HL-60 (cell line): ENCODE results near the gene MLLT11.

Experiments
- DNase-seq, 2 experiments: peaks; one replicate each; pipeline ENCODE4 v3.0.0-alpha.2; 2010 to 2020; ENCODE audit warnings: low read depth in 1 of 2, low spot score in 1 of 2
- H3K27ac ChIP-seq: fragments of 250-450 bp; sonication (Bioruptor Pico); replicated peaks from 2 replicates; pipeline ENCODE4 v1.5.1; 2020; ENCODE audit warnings: mild to moderate bottlenecking, moderate library complexity
- H3K27me3 ChIP-seq: fragments of 250-450 bp; sonication (Bioruptor Pico); 2 replicates; pipeline ENCODE4 v1.5.1; 2021; ENCODE audit warnings: mild to moderate bottlenecking, moderate library complexity; ENCODE audit not compliant: insufficient read depth, poor library complexity, severe bottlenecking
- H3K4me3 ChIP-seq: replicated peaks from 2 replicates; pipeline ENCODE4 v1.5.1; 2011; ENCODE audit warnings: mild to moderate bottlenecking, control low read depth, low read length; ENCODE audit not compliant: insufficient read depth
- GABPA ChIP-seq: IDR thresholded peaks from 2 replicates; pipeline ENCODE4 v1.6.1; 2012; ENCODE audit warnings: low read depth
- POLR2AphosphoS5 ChIP-seq: IDR thresholded peaks from 2 replicates; pipeline ENCODE4 v1.6.1; 2012; ENCODE audit warnings: low read depth
- SPI1 ChIP-seq: IDR thresholded peaks from 2 replicates; pipeline ENCODE4 v1.6.1; 2012; ENCODE audit warnings: low read depth, mild to moderate bottlenecking, borderline replicate concordance
- TF ChIP-seq, protein P1 (sequence below): IDR thresholded peaks from 2 replicates; pipeline ENCODE4 v1.6.1; 2012; ENCODE audit warnings: low read depth; ENCODE audit not compliant: insufficient replicate concordance
- TF ChIP-seq, protein P2 (sequence below): IDR thresholded peaks from one replicate; pipeline ENCODE4 v1.5.1; 2011; ENCODE audit warnings: low read length, control low read depth, inconsistent platforms; ENCODE audit not compliant: insufficient read depth

The MLLT11 gene

DNA sequence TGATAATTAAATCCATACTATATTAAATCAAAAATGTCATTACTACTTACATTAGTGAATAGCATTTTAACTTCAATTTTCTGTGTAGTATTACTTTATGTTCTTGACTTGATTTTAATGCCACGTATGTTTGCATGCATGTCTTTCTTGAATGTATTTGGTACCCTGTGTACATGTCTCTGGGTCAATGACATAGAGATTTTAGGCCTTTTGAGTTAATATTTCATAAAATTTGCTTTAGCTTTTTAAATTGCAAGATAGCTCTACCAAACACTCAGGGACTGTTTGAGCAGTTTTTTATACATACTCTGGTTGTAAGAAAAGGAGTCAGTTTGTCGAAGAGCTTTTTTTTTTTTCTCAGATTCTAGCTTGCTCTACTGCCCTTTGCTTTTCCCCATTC is 1.5 kb downstream of the MLLT11 start:
- no peak for DNase-seq
- no peak overlapping the region for H3K4me3 ChIP-seq
- TF ChIP-seq, protein P1, sequence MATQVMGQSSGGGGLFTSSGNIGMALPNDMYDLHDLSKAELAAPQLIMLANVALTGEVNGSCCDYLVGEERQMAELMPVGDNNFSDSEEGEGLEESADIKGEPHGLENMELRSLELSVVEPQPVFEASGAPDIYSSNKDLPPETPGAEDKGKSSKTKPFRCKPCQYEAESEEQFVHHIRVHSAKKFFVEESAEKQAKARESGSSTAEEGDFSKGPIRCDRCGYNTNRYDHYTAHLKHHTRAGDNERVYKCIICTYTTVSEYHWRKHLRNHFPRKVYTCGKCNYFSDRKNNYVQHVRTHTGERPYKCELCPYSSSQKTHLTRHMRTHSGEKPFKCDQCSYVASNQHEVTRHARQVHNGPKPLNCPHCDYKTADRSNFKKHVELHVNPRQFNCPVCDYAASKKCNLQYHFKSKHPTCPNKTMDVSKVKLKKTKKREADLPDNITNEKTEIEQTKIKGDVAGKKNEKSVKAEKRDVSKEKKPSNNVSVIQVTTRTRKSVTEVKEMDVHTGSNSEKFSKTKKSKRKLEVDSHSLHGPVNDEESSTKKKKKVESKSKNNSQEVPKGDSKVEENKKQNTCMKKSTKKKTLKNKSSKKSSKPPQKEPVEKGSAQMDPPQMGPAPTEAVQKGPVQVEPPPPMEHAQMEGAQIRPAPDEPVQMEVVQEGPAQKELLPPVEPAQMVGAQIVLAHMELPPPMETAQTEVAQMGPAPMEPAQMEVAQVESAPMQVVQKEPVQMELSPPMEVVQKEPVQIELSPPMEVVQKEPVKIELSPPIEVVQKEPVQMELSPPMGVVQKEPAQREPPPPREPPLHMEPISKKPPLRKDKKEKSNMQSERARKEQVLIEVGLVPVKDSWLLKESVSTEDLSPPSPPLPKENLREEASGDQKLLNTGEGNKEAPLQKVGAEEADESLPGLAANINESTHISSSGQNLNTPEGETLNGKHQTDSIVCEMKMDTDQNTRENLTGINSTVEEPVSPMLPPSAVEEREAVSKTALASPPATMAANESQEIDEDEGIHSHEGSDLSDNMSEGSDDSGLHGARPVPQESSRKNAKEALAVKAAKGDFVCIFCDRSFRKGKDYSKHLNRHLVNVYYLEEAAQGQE = no peak
- TF ChIP-seq GABPA (no peak), SPI1 (no peak), POLR2AphosphoS5 (no peak)
- TF ChIP-seq, protein P2, sequence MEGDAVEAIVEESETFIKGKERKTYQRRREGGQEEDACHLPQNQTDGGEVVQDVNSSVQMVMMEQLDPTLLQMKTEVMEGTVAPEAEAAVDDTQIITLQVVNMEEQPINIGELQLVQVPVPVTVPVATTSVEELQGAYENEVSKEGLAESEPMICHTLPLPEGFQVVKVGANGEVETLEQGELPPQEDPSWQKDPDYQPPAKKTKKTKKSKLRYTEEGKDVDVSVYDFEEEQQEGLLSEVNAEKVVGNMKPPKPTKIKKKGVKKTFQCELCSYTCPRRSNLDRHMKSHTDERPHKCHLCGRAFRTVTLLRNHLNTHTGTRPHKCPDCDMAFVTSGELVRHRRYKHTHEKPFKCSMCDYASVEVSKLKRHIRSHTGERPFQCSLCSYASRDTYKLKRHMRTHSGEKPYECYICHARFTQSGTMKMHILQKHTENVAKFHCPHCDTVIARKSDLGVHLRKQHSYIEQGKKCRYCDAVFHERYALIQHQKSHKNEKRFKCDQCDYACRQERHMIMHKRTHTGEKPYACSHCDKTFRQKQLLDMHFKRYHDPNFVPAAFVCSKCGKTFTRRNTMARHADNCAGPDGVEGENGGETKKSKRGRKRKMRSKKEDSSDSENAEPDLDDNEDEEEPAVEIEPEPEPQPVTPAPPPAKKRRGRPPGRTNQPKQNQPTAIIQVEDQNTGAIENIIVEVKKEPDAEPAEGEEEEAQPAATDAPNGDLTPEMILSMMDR = no peak
- no peak overlapping the region for H3K27ac ChIP-seq
- H3K27me3 ChIP-seq = no peaks in the 10 kb centered on the region

DNA sequence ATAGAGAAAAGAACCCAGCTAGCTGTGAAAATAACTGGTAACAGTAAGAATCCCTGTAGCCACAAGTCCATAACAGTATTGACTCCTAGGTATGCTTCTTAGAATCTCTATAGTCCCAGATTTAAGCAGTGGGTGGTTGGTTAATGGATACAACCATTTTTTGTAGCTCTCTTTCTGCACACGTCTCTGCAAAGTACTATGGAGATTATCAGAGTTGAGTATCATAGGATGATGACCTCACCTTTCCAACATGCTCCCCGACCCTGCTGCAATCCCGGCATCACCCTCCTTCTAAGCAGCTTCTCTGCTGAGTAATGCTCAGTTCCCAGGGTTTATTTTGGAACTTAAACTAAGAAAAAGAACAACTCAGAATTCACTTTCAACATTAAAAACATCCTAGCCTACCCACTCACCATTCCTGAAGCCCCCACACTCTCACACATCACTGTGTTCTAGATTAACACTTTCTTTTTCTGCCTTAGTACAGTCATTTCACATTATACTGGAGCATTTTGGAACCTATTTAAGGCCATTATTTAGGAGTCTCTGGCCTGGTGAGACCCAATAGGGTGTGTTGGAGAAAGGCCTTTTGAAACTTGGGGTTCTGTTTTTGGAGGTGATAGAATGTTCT is 2.7 kb downstream of the MLLT11 start:
- H3K27ac ChIP-seq = no peak overlapping the region
- no peak for DNase-seq
- no peaks in the 10 kb centered on the region for H3K27me3 ChIP-seq
- no peak for TF ChIP-seq SPI1
- no peak for TF ChIP-seq POLR2AphosphoS5
- no peak for TF ChIP-seq GABPA
- H3K4me3 ChIP-seq = no peak overlapping the region

DNA sequence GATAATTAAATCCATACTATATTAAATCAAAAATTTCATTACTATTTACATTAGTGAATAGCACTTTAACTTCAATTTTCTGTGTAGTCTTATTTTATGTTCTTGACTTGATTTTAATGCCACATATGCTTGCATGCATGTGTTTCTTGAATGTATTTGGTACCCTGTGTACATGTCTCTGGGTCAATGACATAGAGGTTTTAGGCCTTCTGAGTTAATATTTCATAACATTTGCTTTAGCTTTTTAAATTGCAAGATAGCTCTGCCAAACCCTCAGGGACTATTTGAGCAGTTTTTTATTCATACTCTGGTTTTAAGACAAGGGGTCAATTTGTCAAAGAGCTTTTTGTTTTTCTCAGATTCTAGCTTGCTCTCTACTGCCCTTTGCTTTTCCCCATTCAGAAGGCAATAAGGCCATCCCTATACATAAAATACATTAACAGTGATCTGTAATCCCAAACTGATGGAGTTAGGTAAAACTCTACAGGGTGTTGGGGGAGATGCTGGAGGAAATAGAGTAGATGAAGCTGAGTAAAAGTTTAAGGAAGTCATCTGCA is 5.0 kb downstream of the MLLT11 start:
- DNase-seq = no peak
- TF ChIP-seq, protein P2 = no peak
- TF ChIP-seq, protein P1 = no peak
- TF ChIP-seq SPI1 = no peak
- TF ChIP-seq POLR2AphosphoS5 = no peak
- no peak for TF ChIP-seq GABPA
- Histone ChIP-seq H3K27me3 (no peaks in the 10 kb centered on the region), H3K4me3 (no peak overlapping the region), H3K27ac (no peak overlapping the region)

DNA sequence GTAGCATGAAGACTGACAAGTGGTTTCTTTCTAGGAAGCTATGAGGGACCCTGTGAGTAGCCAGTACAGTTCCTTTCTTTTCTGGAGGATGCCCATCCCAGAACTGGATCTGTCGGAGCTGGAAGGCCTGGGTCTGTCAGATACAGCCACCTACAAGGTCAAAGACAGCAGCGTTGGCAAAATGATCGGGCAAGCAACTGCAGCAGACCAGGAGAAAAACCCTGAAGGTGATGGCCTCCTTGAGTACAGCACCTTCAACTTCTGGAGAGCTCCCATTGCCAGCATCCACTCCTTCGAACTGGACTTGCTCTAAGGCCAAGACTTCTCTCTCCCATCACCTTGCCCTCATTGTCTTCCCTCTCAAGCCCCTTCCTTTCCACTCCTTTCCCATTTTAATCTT is 7.0 kb downstream of the MLLT11 start:
- Histone ChIP-seq H3K27me3 (no peaks in the 10 kb centered on the region), H3K27ac (no peak overlapping the region), H3K4me3 (no peak overlapping the region)
- DNase-seq = no peak
- TF ChIP-seq GABPA (no peak), POLR2AphosphoS5 (no peak), SPI1 (no peak)
- TF ChIP-seq, protein P2 = no peak
- TF ChIP-seq, protein P1 = no peak
